D721Med (cell line): ENCODE data around the gene GPR153.

Experiments
- DNase-seq: peaks from one replicate; pipeline ENCODE4 v3.0.0; 2011; ENCODE audit warnings: low spot score; ENCODE audit not compliant: insufficient read length
- FAIRE-seq: peaks from 2 replicates; lab custom pipeline; 2011; peaks lifted over from hg19 to GRCh38; lab: Jason Lieb, UNC
- TF ChIP-seq, protein P1 (sequence below): IDR thresholded peaks from 2 replicates; pipeline ENCODE4 v1.5.1; 2012; ENCODE audit warnings: mild to moderate bottlenecking, control low read depth; ENCODE audit not compliant: insufficient read depth; ENCODE audit errors: missing control alignments

GPR153 gene

GRCh38 chr1:6248161-6248776 is 12.6 kb downstream of the GPR153 start:
- FAIRE-seq (no peak), DNase-seq (no peak)
- TF ChIP-seq, protein P1, sequence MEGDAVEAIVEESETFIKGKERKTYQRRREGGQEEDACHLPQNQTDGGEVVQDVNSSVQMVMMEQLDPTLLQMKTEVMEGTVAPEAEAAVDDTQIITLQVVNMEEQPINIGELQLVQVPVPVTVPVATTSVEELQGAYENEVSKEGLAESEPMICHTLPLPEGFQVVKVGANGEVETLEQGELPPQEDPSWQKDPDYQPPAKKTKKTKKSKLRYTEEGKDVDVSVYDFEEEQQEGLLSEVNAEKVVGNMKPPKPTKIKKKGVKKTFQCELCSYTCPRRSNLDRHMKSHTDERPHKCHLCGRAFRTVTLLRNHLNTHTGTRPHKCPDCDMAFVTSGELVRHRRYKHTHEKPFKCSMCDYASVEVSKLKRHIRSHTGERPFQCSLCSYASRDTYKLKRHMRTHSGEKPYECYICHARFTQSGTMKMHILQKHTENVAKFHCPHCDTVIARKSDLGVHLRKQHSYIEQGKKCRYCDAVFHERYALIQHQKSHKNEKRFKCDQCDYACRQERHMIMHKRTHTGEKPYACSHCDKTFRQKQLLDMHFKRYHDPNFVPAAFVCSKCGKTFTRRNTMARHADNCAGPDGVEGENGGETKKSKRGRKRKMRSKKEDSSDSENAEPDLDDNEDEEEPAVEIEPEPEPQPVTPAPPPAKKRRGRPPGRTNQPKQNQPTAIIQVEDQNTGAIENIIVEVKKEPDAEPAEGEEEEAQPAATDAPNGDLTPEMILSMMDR, result no peak

- FAIRE-seq (no peak), DNase-seq (no peak)
- TF ChIP-seq, protein P1, result no peak
These were observed 13.2 kb downstream of the GPR153 start for GRCh38 chr1:6247651-6248050.

- TF ChIP-seq, protein P1, result peak; percentile 74
- FAIRE-seq (no peak), DNase-seq (peak; percentile 59)
These were observed 14.1 kb downstream of the GPR153 start for GRCh38 chr1:6246497-6247467.

DNA sequence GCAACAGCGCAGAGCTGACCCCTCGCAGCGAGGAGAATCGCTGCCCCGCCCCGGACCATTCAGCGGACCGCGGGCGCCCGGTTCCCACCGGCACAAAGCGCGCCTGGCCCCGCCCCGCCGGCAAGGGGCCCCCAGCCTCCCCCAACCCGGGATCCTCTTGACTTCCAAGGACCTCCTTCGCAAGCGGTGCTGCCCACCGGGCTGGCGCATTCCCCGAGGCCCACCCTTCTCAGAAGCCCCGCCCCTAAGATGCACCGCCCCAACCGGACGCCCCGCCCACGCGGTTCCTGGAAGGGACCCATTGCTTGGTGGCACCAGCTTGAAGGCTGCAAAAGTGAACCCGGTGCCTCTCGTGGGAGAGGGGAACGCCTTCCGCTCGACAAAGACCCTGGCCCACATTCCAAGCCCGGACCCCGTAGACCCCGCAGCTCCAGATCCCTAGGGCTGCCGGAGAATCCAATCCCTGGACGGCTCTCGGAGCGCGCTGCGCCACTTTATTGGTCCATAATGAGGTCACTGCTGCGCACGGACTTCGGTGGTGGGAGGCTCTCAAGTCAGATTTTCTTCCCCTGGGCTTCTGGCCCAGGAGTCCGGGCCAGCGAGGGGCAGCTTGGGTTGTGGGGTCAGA is 14.9 kb downstream of the GPR153 start:
- peak; percentile 58 for DNase-seq
- TF ChIP-seq, protein P1, result no peak
- no peak for FAIRE-seq

DNA sequence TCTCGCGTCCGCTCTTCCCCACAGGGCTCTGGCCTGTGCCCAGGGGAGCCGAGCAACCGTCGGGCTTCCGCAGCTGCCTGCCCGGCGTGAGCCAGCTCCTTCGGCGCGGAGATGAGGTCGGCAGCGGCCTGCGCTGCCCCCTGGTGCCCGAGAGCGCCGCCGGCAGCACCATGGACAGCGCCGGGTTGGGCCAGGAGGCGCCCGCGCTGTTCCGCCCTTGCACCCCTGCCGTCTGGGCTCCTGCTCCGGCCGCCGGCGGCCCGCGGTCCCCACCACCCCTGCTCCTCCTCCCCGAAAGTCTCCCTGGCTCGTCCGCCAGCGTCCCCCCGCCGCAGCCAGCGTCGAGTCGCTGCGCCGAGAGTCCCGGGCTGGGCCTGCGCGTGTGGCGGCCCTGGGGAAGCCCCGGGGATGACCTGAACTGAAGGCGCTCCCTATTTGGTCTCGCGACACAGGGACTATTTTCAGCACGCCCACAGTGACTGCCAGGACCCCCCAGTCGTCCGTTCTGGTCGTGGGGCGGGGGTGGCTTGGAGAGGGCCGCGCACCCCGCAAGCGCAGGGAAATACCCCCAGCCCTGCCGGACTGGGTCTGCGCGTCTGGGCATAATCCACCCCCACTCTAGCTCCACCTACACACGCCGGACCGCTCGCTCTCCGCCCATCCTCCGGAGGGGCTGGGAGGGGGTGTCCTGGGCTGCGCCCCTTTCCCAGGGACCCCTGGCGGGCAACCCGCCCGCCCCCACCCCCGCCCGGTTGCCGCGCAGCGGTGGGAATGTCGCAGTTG is 15.6 kb downstream of the GPR153 start:
- DNase-seq, result no peak
- FAIRE-seq, result no peak
- TF ChIP-seq, protein P1, result peak; percentile 62

GRCh38 chr1:6244401-6245049 is 16.4 kb downstream of the GPR153 start:
- no peak for FAIRE-seq
- TF ChIP-seq, protein P1, result no peak
- DNase-seq, result no peak
